GM18870 (cell line): Measurements from ENCODE around the gene WASL.

Experiments used
- ATAC-seq: cut with Tn5 transposase; IDR thresholded peaks from one replicate; pipeline ENCODE4 v1.9.1; 2021; ENCODE audit warnings: moderate library complexity; ENCODE audit not compliant: unreplicated experiment

The WASL gene

GRCh38 chr7:123770378-123770777, 21.6 kb upstream of the WASL start:
- ATAC-seq, result peak; percentile 90

- ATAC-seq, result no peak
Observed at GRCh38 chr7:123769371-123769770, 20.6 kb upstream of the WASL start.

- ATAC-seq, result no peak
Observed at GRCh38 chr7:123768493-123768892, 19.7 kb upstream of the WASL start.

- no peak for ATAC-seq
Observed at GRCh38 chr7:123763191-123763661, 14.4 kb upstream of the WASL start.

- no peak for ATAC-seq
Observed at GRCh38 chr7:123761729-123762128, 12.9 kb upstream of the WASL start.

- no peak for ATAC-seq
Observed at GRCh38 chr7:123757095-123757494, 8.3 kb upstream of the WASL start.

- no peak for ATAC-seq
Observed at GRCh38 chr7:123755338-123755737, 6.5 kb upstream of the WASL start.

GRCh38 chr7:123754271-123754871, 5.6 kb upstream of the WASL start:
- ATAC-seq, result no peak

- ATAC-seq, result no peak
Observed at GRCh38 chr7:123752534-123752933, 3.7 kb upstream of the WASL start.

GRCh38 chr7:123751821-123752220, 3.0 kb upstream of the WASL start:
- no peak for ATAC-seq

- ATAC-seq, result no peak
Observed at GRCh38 chr7:123750389-123751230, 1.8 kb upstream of the WASL start.

GRCh38 chr7:123749537-123749857, 694 bp upstream of the WASL start:
- ATAC-seq, result peak; percentile 28

- ATAC-seq, result peak; percentile 2
Observed at GRCh38 chr7:123748171-123748733, 551 bp downstream of the WASL start.

- no peak for ATAC-seq
Observed at GRCh38 chr7:123747620-123748141, 1.1 kb downstream of the WASL start.

GRCh38 chr7:123746931-123747488, 1.8 kb downstream of the WASL start:
- no peak for ATAC-seq

GRCh38 chr7:123746055-123746454, 2.7 kb downstream of the WASL start:
- no peak for ATAC-seq

- ATAC-seq, result no peak
Observed at GRCh38 chr7:123745437-123745836, 3.4 kb downstream of the WASL start.

GRCh38 chr7:123744416-123744815, 4.4 kb downstream of the WASL start:
- no peak for ATAC-seq

- no peak for ATAC-seq
Observed at GRCh38 chr7:123741940-123742339, 6.9 kb downstream of the WASL start.

- no peak for ATAC-seq
Observed at GRCh38 chr7:123738808-123739207, 10.0 kb downstream of the WASL start.

GRCh38 chr7:123738356-123738755, 10.4 kb downstream of the WASL start:
- ATAC-seq, result no peak
